PC-3 (cell line): ENCODE results near the gene EPHB3. TPM values are rescaled to one million over a fixed set of nuclear protein-coding genes. Genes with fewer than 3 reads are reported as not detected.

ENCODE experiments used
- ATAC-seq: fragments of 200-7000 bp; cut with Tn5 transposase; 2 replicates; pipeline ENCODE4 v1.9.1; 2020; ENCODE audit warnings: mild to moderate bottlenecking, moderate library complexity
- BruUV-seq: library from RNA; stranded (reverse); fragments of 400-500 nt; replicated peaks from 2 replicates; lab custom pipeline; 2021; lab: Mats Ljungman, UMichigan
- CTCF ChIA-PET: fragments of 300-600 bp; sonication (Branson Sonifier 250); formaldehyde crosslinking; loops from one replicate; lab custom pipeline; 2022; ENCODE audit warnings: antibody characterized with exemption; lab: Charles Lee
- POLR2A ChIA-PET: fragments of 300-600 bp; sonication (Branson Sonifier 250); formaldehyde crosslinking; loops from one replicate; lab custom pipeline; 2022; ENCODE audit warnings: antibody characterized with exemption; ENCODE audit not compliant: unreplicated experiment; lab: Charles Lee
- DNase-seq: peaks from one replicate; pipeline ENCODE4 v3.0.0-alpha.2; 2015
- H2AFZ ChIP-seq: fragments of 300-600 bp; sonication (generic); 2 replicates; pipeline ENCODE4 v1.6.0; 2016; ENCODE audit warnings: antibody characterized with exemption, low read length
- H3F3A ChIP-seq: fragments of 300-600 bp; sonication (generic); one replicate; pipeline ENCODE4 v1.6.0; 2017; ENCODE audit warnings: antibody characterized with exemption, low read length, control low read depth, mild to moderate bottlenecking; ENCODE audit not compliant: unreplicated experiment
- H3K27ac ChIP-seq: fragments of 300-600 bp; sonication (generic); 2 replicates; pipeline ENCODE4 v1.5.1; 2016; ENCODE audit warnings: mild to moderate bottlenecking, low read length
- H3K27me3 ChIP-seq: fragments of 300-600 bp; sonication (generic); 2 replicates; pipeline ENCODE4 v1.6.1; 2016; ENCODE audit warnings: low read length, mixed read lengths
- H3K36me3 ChIP-seq: fragments of 300-600 bp; sonication (generic); 2 replicates; pipeline ENCODE4 v1.6.1; 2016; ENCODE audit warnings: low read depth, mixed run types, low read length, mixed read lengths
- H3K4me1 ChIP-seq: fragments of 300-600 bp; sonication (generic); 2 replicates; pipeline ENCODE4 v1.5.1; 2016; ENCODE audit warnings: low read length; ENCODE audit not compliant: insufficient read depth
- H3K4me2 ChIP-seq: fragments of 300-600 bp; sonication (generic); 2 replicates; pipeline ENCODE4 v1.6.0; 2016; ENCODE audit warnings: low read length
- H3K4me3 ChIP-seq: fragments of 300-600 bp; sonication (generic); 2 replicates; pipeline ENCODE4 v1.5.1; 2016; ENCODE audit warnings: mild to moderate bottlenecking, low read length, mixed read lengths
- H3K79me2 ChIP-seq: fragments of 300-600 bp; sonication (generic); 2 replicates; pipeline ENCODE4 v1.6.1; 2017; ENCODE audit warnings: low read length, mixed read lengths
- H3K9ac ChIP-seq: fragments of 300-600 bp; sonication (generic); 2 replicates; pipeline ENCODE4 v1.6.0; 2016; ENCODE audit warnings: mild to moderate bottlenecking, low read length
- H3K9me2 ChIP-seq: fragments of 300-600 bp; sonication (generic); replicated peaks from 2 replicates; pipeline ENCODE4 v1.6.1; 2016; ENCODE audit warnings: mixed run types, low read length, mixed read lengths
- H3K9me3 ChIP-seq: fragments of 300-600 bp; sonication (generic); 2 replicates; pipeline ENCODE4 v1.6.1; 2016; ENCODE audit warnings: low read length, mixed read lengths
- H4K20me1 ChIP-seq: fragments of 300-600 bp; sonication (generic); 2 replicates; pipeline ENCODE4 v1.6.1; 2016; ENCODE audit warnings: low read length, mixed read lengths
- CTCF ChIP-seq: fragments of 300-600 bp; sonication (generic); conservative IDR thresholded peaks from 2 replicates; pipeline ENCODE4 v1.5.1; 2017; ENCODE audit warnings: antibody characterized with exemption, low read depth, mild to moderate bottlenecking, low read length
- EZH2 ChIP-seq: fragments of 300-600 bp; sonication (generic); IDR thresholded peaks from one replicate; pipeline ENCODE4 v1.6.1; 2017; ENCODE audit warnings: antibody characterized with exemption, mild to moderate bottlenecking, low read length; ENCODE audit not compliant: unreplicated experiment
- EZH2phosphoT487 ChIP-seq: fragments of 300-600 bp; sonication (generic); IDR thresholded peaks from 2 replicates; pipeline ENCODE4 v1.6.1; 2018; ENCODE audit warnings: mild to moderate bottlenecking, antibody characterized with exemption, low read length, borderline replicate concordance
- intact Hi-C: fragments of 100-400 bp; cut with micrococcal nuclease; formaldehyde crosslinking; loops from 2 replicates; pipeline ENCODE4 v1.9.0; 2023
- total RNA-seq: library from RNA; depleted of rRNA; stranded (reverse); fragments of >200 nt; gene quantifications from 2 replicates; pipeline ENCODE4 v1.2.3, GENCODE V29; 2014

EPHB3 gene
- total RNA-seq, 1 experiment from 2014 or later: 18.2 TPM

GRCh38 chr3:184531626-184532280 is 29.8 kb upstream of the EPHB3 start:
- ATAC-seq (no peak; the same call in 1 of the 2 replicates), DNase-seq (no peak)
- ChIA-PET CTCF (no interaction called here), POLR2A (no interaction called here)
- Histone ChIP-seq H3K9me2 (no peaks in the 10 kb centered on the region), H3K79me2 (no peaks in the 10 kb centered on the region), H3K36me3 (no peaks in the 10 kb centered on the region), H3K9ac (no peak overlapping the region), H3K27me3 (peaks cover 59% of the 10 kb centered on the region), H3K4me1 (no peaks in the 10 kb centered on the region), H3K27ac (no peak overlapping the region), H3K9me3 (no peaks in the 10 kb centered on the region), H3K4me3 (no peak overlapping the region), H4K20me1 (no peaks in the 10 kb centered on the region), H3F3A (no peaks in the 10 kb centered on the region), H3K4me2 (no peak overlapping the region), H2AFZ (no peak overlapping the region)
- no peak for TF ChIP-seq CTCF
- TF ChIP-seq EZH2: no peak
- TF ChIP-seq EZH2phosphoT487: no peak
- no TSS peak for BruUV-seq
- intact Hi-C loops: no loop called here

DNA sequence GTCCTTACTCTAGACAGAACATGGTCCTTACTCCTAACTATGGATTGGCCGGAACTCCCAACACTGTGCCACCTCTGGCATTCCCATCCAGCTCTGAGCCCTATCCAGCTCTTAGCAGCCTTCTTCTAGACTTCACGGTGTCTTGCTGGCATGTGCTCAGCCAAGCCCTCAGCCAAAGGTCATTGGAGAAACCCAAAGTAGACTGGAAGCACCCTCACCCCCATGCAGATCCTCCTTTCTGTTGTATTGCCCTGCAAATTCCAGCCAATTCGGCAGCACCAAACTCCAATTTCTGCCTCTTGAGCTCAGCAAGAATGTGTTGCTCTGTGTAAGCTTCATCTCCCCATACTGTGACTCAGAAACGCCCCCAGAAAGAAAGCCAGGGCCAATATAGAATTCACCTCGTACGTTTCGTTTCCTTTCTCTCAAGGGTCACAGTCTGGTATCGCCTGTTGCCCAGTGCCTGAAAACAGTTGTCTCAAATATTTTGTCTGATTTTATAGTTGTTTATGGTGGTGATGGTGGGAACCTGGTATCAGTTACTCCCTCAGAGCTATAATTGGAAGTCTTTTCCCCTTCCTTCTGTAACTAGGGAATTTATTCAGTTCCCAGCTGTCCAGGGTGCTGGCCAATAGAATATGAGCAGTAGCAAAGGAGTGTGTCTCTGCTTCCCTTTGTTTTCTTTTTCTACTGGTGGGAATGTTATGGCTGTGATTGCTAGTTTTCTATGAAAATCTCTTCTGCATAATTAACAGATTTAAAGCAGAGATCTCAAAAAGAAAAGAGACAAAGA is 28.4 kb upstream of the EPHB3 start:
- H4K20me1 ChIP-seq: no peaks in the 10 kb centered on the region
- CTCF ChIA-PET: no interaction called here
- no peaks in the 10 kb centered on the region for H3F3A ChIP-seq
- peaks cover 72% of the 10 kb centered on the region for H3K27me3 ChIP-seq
- no peak overlapping the region for H3K9ac ChIP-seq
- no peaks in the 10 kb centered on the region for H3K9me2 ChIP-seq
- ATAC-seq: no peak
- BruUV-seq: no TSS peak
- H3K9me3 ChIP-seq: no peaks in the 10 kb centered on the region
- H3K79me2 ChIP-seq: no peaks in the 10 kb centered on the region
- H2AFZ ChIP-seq: no peak overlapping the region
- no peak overlapping the region for H3K27ac ChIP-seq
- no peaks in the 10 kb centered on the region for H3K36me3 ChIP-seq
- no peak overlapping the region for H3K4me3 ChIP-seq
- no peaks in the 10 kb centered on the region for H3K4me1 ChIP-seq
- intact Hi-C loops: no loop called here
- H3K4me2 ChIP-seq: no peak overlapping the region
- DNase-seq: no peak
- POLR2A ChIA-PET: no interaction called here
- TF ChIP-seq EZH2phosphoT487 (no peak), EZH2 (no peak)

GRCh38 chr3:184537885-184538665 is 23.5 kb upstream of the EPHB3 start:
- ATAC-seq (no peak), DNase-seq (no peak)
- no peak overlapping the region for H3K27ac ChIP-seq
- H4K20me1 ChIP-seq: no peaks in the 10 kb centered on the region
- no peaks in the 10 kb centered on the region for H3K9me2 ChIP-seq
- CTCF ChIA-PET: no interaction called here
- H3F3A ChIP-seq: no peaks in the 10 kb centered on the region
- no peaks in the 10 kb centered on the region for H3K79me2 ChIP-seq
- H3K4me3 ChIP-seq: no peak overlapping the region
- no peaks in the 10 kb centered on the region for H3K36me3 ChIP-seq
- no peak overlapping the region for H3K9ac ChIP-seq
- POLR2A ChIA-PET: no interaction called here
- H3K9me3 ChIP-seq: no peaks in the 10 kb centered on the region
- H3K4me2 ChIP-seq: no peak overlapping the region
- TF ChIP-seq EZH2 (no peak), EZH2phosphoT487 (no peak), CTCF (no peak)
- intact Hi-C loops: no loop called here
- no peak overlapping the region for H2AFZ ChIP-seq
- peaks cover 65% of the 10 kb centered on the region for H3K27me3 ChIP-seq
- BruUV-seq: no TSS peak
- no peaks in the 10 kb centered on the region for H3K4me1 ChIP-seq
